AG04450 (cell line): ENCODE results near the gene KMT2B. TPM values are rescaled to one million over a fixed set of nuclear protein-coding genes. Genes with fewer than 3 reads are reported as not detected.

Source experiments
- CTCF ChIA-PET: fragments of 300-600, 350-600 bp; formaldehyde crosslinking; extraction: SDS; loops from one replicate; lab custom pipeline; 2022; ENCODE audit warnings: antibody characterized with exemption, inconsistent platforms; lab: Charles Lee
- POLR2A ChIA-PET: fragments of 350-600 bp; formaldehyde crosslinking; extraction: SDS; loops from one replicate; lab custom pipeline; 2021; ENCODE audit warnings: antibody characterized with exemption, inconsistent platforms; lab: Yijun Ruan, JAX
- DNase-seq: peaks from one replicate; pipeline ENCODE4 v3.0.0-alpha.2; 2011; ENCODE audit warnings: low read depth, low spot score
- H3K27ac ChIP-seq: one replicate; pipeline ENCODE4 v1.5.1; 2012; ENCODE audit warnings: low read depth, low read length, control low read depth
- H3K27me3 ChIP-seq: one replicate; pipeline ENCODE4 v1.6.0; 2012; ENCODE audit warnings: low read length; ENCODE audit not compliant: control insufficient read depth, insufficient read depth
- H3K4me3 ChIP-seq: 2 replicates; pipeline ENCODE4 v1.5.1; 2011; ENCODE audit warnings: mild to moderate bottlenecking, low read depth, low read length, control low read depth
- H3K9me3 ChIP-seq: 2 replicates; pipeline ENCODE4 v1.5.1; 2012; ENCODE audit warnings: low read length; ENCODE audit not compliant: control insufficient read depth, insufficient read depth
- polyA plus RNA-seq: library from polyadenylated mRNA; depleted of rRNA; stranded (reverse); fragments of >200 nt; gene quantifications from 2 replicates; pipeline ENCODE4 v1.2.3, GENCODE V29; 2011
- TF ChIP-seq, protein P1 (sequence below): IDR thresholded peaks from 2 replicates; pipeline ENCODE4 v1.5.1; 2011; ENCODE audit warnings: low read depth, low read length, control low read depth, inconsistent platforms

Gene KMT2B
- polyA plus RNA-seq, 1 experiment, result 6.1 TPM

GRCh38 chr19:35746531-35746930, 28.7 kb downstream of the KMT2B start:
- TF ChIP-seq, protein P1, sequence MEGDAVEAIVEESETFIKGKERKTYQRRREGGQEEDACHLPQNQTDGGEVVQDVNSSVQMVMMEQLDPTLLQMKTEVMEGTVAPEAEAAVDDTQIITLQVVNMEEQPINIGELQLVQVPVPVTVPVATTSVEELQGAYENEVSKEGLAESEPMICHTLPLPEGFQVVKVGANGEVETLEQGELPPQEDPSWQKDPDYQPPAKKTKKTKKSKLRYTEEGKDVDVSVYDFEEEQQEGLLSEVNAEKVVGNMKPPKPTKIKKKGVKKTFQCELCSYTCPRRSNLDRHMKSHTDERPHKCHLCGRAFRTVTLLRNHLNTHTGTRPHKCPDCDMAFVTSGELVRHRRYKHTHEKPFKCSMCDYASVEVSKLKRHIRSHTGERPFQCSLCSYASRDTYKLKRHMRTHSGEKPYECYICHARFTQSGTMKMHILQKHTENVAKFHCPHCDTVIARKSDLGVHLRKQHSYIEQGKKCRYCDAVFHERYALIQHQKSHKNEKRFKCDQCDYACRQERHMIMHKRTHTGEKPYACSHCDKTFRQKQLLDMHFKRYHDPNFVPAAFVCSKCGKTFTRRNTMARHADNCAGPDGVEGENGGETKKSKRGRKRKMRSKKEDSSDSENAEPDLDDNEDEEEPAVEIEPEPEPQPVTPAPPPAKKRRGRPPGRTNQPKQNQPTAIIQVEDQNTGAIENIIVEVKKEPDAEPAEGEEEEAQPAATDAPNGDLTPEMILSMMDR, result no peak
- Histone ChIP-seq H3K9me3 (no peaks in the 10 kb centered on the region), H3K4me3 (peak overlapping the region; percentile 85), H3K27ac (no peak overlapping the region), H3K27me3 (no peaks in the 10 kb centered on the region)
- ChIA-PET CTCF (no interaction called here), POLR2A (no interaction called here)
- no peak for DNase-seq

GRCh38 chr19:35748106-35749020, 30.6 kb downstream of the KMT2B start, which contains the start of gene LIN37:
Gene LIN37, plus strand, starts transcription at chr19:35748576. Its CDS starts 149 bp downstream, at chr19:35748725.
- Histone ChIP-seq H3K9me3 (no peaks in the 10 kb centered on the region), H3K27ac (peak within 1 kb of the TSS; percentile 52), H3K4me3 (peak within 1 kb of the TSS; percentile 100), H3K27me3 (no peaks in the 10 kb centered on the region)
- ChIA-PET CTCF (interaction anchor here (0.6 to 1.3 kb wide), 5 partner anchors 9 to 198 kb away, joined by 3 to 9 read pairs (median 3); no protein-coding TSS in a partner anchor), POLR2A (interaction anchor here (0.6 to 1.4 kb wide), 5 partner anchors 8 to 102 kb away, joined by 3 to 20 read pairs (median 3); partner anchors contain the start of gene HSPB6)
- TF ChIP-seq, protein P1, result no peak
- peak; percentile 99 for DNase-seq

GRCh38 chr19:35750167-35750566, 32.4 kb downstream of the KMT2B start:
- DNase-seq, result no peak
- TF ChIP-seq, protein P1, result no peak
- Histone ChIP-seq H3K4me3 (no peak overlapping the region), H3K27me3 (no peaks in the 10 kb centered on the region), H3K27ac (no peak overlapping the region), H3K9me3 (no peaks in the 10 kb centered on the region)
- CTCF ChIA-PET, result no interaction called here
- POLR2A ChIA-PET, result no interaction called here

DNA sequence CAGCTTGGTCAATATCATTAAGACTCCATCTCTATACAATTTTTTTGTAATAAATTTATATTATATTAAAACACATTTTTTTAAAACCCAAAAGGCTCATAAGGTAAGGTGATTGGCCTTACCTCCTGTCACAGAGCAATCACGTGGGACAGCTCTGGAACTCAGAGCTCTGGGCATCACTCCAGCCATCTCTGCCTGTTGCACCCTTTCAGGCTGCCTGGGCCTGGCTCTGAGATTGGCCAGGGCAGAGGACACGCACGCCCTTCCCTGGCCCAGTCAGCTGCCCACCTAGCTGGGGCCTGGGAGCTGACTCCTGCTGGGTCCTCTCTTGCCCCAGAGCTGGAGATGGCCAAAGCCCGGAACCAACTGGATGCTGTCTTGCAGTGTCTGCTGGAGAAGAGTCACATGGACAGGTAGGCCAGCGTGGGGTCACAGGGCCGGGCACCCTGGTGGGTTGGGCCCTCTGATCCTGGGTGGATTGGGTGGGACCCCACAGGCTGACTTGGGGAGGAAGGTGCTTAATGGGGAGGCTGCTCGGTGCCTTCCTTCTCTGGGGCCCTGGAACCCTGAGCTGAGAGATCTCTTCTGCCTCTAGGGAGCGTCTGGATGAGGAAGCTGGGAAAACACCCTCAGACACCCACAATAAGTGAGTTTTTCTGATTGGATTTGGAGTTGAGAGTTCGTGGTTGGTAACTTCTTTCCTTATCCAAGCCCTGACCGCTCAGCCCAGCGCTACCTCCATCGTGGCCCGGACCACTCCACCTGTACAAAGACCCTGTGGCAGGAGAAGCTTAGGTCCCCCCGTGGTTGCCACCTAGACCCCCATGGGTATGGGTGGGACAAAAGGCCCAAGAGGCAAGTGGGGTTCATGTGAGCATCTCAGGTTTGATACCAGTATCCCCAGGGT, 34.3 kb downstream of the KMT2B start:
- Histone ChIP-seq H3K27ac (no peak overlapping the region), H3K27me3 (no peaks in the 10 kb centered on the region), H3K4me3 (no peak overlapping the region), H3K9me3 (no peaks in the 10 kb centered on the region)
- DNase-seq, result no peak
- CTCF ChIA-PET, result interaction anchor here (1.2 kb wide), 1 partner anchor 68 kb away, joined by 5 read pairs; no protein-coding TSS in a partner anchor
- POLR2A ChIA-PET, result interaction anchor here (0.6 kb wide), 1 partner anchor 11 kb away, joined by 3 read pairs; no protein-coding TSS in a partner anchor
- TF ChIP-seq, protein P1, result no peak
